NCI-H2171 (cell line): ENCODE results near the gene ADAD2.

Source experiments
- DNase-seq: peaks from one replicate; lab custom pipeline; 2025; lab: John Stamatoyannopoulos, UW

Gene ADAD2

DNA sequence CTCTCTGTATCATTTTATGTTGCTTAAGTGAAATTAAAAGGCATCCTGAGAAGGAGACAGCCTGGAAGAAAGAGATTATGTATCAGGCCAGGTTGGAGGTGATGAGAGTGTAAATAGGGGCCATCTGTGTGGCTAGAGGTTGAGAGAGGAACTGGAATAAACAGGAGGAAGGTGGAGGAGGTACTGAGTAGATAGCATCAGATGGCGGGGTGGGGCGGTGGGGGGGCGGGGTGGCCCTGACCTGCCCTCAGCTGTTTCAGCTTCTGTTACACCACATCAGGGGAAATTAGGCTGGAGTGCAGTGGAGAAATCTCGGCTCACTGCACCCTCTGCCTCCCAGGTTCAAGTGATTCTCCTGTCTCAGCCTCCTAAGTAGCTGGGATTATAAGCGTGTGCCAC lies 55.7 kb downstream of the ADAD2 start:
- peak; percentile 86 for DNase-seq
